ENCODE measurements around the gene GRIK2.

GRIK2 gene

GRCh38 chr6:101711518-101711917 is 318.0 kb downstream of the GRIK2 start:
- DNase-seq (ENCODE audit: low read depth in 3 of 3), result no peak

GRCh38 chr6:101716387-101716786 is 322.9 kb downstream of the GRIK2 start:
- no peak for DNase-seq (ENCODE audit: low read depth in 3 of 3)

GRCh38 chr6:101716810-101717209 is 323.3 kb downstream of the GRIK2 start:
- DNase-seq (ENCODE audit: low read depth in 3 of 3), result no peak

- no peak for DNase-seq (ENCODE audit: low read depth in 3 of 3)
Measured at GRCh38 chr6:101719521-101719920, 326.0 kb downstream of the GRIK2 start.

- no peak for DNase-seq (ENCODE audit: low read depth in 3 of 3)
Measured at GRCh38 chr6:101722471-101722870, 329.0 kb downstream of the GRIK2 start.

GRCh38 chr6:101722991-101723579 is 329.6 kb downstream of the GRIK2 start:
- DNase-seq (ENCODE audit: low read depth in 3 of 3), result no peak

GRCh38 chr6:101728388-101728787 is 334.9 kb downstream of the GRIK2 start:
- DNase-seq (ENCODE audit: low read depth in 3 of 3), result no peak

- no peak for DNase-seq (ENCODE audit: low read depth in 3 of 3)
Measured at GRCh38 chr6:101728956-101729355, 335.4 kb downstream of the GRIK2 start.

GRCh38 chr6:101730954-101731353 is 337.4 kb downstream of the GRIK2 start:
- DNase-seq (ENCODE audit: low read depth in 3 of 3), result no peak

- no peak for DNase-seq (ENCODE audit: low read depth in 3 of 3)
Measured at GRCh38 chr6:101733899-101734298, 340.4 kb downstream of the GRIK2 start.

GRCh38 chr6:101738481-101738880 is 345.0 kb downstream of the GRIK2 start:
- no peak for DNase-seq (ENCODE audit: low read depth in 3 of 3)

GRCh38 chr6:101740631-101741030 is 347.1 kb downstream of the GRIK2 start:
- DNase-seq (ENCODE audit: low read depth in 3 of 3), result no peak

- no peak for DNase-seq (ENCODE audit: low read depth in 3 of 3)
Measured at GRCh38 chr6:101741474-101742171, 348.1 kb downstream of the GRIK2 start.

- no peak for DNase-seq (ENCODE audit: low read depth in 3 of 3)
Measured at GRCh38 chr6:101747160-101747559, 353.7 kb downstream of the GRIK2 start.

GRCh38 chr6:101747716-101748115 is 354.2 kb downstream of the GRIK2 start:
- no peak for DNase-seq (ENCODE audit: low read depth in 3 of 3)

- no peak for DNase-seq (ENCODE audit: low read depth in 3 of 3)
Measured at GRCh38 chr6:101755931-101756330, 362.4 kb downstream of the GRIK2 start.

- DNase-seq (ENCODE audit: low read depth in 3 of 3), result no peak
Measured at GRCh38 chr6:101758368-101758767, 364.9 kb downstream of the GRIK2 start.

GRCh38 chr6:101760843-101761621 is 367.5 kb downstream of the GRIK2 start:
- no peak for DNase-seq (ENCODE audit: low read depth in 3 of 3)

- DNase-seq (ENCODE audit: low read depth in 3 of 3), result no peak
Measured at GRCh38 chr6:101762851-101763250, 369.3 kb downstream of the GRIK2 start.

- no peak for DNase-seq (ENCODE audit: low read depth in 3 of 3)
Measured at GRCh38 chr6:101765281-101765680, 371.8 kb downstream of the GRIK2 start.

- DNase-seq (ENCODE audit: low read depth in 3 of 3), result no peak
Measured at GRCh38 chr6:101770116-101770515, 376.6 kb downstream of the GRIK2 start.

GRCh38 chr6:101776919-101777350 is 383.4 kb downstream of the GRIK2 start:
- DNase-seq (ENCODE audit: low read depth in 3 of 3), result no peak

- no peak for DNase-seq (ENCODE audit: low read depth in 3 of 3)
Measured at GRCh38 chr6:101777646-101778045, 384.1 kb downstream of the GRIK2 start.
